ENCODE results near the gene SLC51A.
"Not testable (repeated sequence)": the region's sequence is repeated elsewhere in the genome, so short reads cannot be mapped to it uniquely, and the experiment has no call there.

SLC51A gene

DNA sequence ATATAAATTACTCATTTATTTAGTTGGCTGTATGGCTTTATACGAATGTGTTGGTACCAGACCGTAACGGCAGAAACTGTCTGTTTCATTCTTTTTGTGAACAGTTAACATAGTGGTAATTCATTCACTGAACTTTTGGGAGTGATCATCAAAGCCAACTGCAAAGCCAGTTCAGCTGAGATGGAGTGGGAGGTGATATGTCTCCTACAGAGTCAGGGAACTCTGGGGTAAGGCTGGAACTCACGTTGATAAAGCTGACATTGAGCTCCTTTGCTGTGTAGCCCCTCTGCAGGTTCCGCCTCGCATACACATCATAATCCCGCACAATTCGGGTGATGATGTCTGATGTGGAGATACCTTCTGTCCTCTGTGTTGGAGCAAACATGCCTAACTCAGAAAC, 25.4 kb downstream of the SLC51A start:
- no peak for DNase-seq (ENCODE audit: low read depth)

DNA sequence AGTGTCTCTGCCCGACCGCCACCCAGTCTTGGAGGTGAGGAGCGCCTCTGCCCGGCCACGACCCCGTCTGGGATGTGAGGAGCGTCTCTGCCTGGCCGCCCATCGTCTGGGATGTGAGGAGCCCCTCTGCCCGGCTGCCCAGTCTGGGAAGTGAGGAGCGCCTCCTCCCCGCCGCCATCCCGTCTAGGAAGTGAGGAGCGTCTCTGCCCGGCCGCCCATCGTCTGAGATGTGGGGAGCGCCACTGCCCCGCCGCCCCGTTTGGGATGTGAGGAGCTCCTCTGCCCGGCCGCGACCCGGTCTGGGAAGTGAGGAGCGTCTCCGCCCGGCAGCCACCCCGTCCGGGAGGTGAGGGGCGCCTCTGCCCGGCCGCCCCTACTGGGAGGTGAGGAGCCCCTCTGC, 27.8 kb downstream of the SLC51A start:
- not testable (repeated sequence) for DNase-seq (ENCODE audit: low read depth)

DNA sequence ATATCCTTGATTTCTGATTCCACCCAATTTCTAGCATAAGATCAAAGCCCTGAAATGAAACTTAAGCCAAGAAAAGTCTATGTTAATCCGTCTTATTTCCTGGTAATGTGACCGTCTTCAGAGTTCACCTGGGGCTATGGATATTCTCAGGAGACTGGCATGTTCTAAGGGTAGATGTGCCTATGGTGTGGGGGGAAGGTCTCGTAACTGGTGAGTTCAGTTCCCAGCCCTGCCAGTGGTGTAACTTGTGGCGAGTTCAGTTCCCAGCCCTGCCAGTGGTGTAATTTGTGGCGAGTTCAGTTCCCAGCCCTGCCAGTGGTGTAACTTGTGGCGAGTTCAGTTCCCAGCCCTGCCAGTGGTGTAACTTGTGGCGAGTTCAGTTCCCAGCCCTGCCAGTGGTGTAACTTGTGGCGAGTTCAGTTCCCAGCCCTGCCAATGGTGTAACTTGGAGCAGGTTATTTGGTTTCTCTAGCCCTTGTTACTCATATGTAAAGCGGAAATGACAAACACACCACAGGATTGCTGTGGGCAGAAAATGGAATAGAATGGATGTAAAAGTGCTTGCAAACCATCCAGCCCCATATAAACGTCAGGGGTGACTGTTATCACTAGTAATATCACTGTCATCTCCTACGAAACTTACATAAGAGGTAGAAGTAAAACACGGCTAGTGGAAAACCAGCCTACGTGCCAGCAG, 30.4 kb downstream of the SLC51A start:
- DNase-seq (ENCODE audit: low read depth) = no peak

DNA sequence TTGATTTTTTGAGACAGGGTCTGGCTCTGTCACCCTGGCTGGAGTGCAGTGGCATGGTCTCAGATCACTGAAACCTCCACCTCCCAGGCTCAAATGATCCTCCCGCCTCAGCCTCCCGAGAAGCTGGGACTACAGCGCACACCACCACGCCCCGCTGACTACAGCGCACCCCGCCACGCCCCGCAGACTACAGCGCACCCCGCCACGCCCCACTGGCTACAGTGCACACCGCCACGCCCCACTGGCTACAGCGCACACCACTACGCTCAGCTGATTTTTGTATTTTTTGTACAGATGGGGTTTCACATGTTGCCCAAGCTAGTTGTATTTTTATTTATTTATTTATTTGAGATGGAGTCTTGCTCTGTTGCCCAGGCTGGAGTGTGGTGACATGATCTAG, 35.6 kb downstream of the SLC51A start:
- DNase-seq (ENCODE audit: low read depth) = no peak

DNA sequence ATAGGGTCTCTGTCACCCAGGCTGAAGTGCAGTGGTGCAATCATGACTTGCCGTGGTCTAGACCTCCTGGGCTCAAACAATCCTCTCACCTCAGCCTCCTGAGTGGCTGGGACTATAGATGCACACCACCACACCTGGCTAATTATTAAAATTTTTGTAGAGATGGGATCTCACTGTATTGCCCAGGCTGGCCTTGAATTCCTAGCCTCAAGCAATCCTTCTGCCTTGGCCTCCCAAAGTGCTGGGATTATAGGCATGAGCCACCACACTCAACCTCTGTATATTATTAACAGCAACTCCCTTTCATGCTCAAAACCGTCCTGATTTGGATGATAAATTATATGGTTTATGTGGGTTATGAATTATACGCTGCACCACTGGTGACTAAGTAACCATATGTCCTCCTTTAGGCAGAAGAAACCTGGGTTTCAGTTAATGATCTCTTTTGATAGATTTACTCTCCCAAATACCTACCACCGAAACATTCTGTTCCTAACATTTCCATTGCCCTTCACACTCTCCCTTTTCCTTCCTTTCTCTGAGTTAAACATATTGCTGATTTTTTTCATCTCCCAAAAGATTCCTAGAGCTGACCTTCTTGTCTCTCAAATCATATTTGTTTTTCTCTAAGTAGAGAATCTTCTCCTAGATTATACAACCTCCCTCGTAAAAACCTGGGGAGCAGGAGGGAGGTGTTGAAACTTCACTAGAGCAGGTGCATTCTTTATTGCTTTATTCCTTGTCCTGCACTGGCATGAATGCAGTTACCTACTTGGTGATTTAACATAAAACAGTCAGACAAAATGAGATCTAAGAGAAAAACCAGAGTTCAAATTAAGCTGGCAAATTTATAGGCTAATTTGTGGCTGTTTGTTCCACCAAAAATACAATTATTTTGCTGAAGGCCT, 38.3 kb downstream of the SLC51A start:
- no peak for DNase-seq (ENCODE audit: low read depth)

DNA sequence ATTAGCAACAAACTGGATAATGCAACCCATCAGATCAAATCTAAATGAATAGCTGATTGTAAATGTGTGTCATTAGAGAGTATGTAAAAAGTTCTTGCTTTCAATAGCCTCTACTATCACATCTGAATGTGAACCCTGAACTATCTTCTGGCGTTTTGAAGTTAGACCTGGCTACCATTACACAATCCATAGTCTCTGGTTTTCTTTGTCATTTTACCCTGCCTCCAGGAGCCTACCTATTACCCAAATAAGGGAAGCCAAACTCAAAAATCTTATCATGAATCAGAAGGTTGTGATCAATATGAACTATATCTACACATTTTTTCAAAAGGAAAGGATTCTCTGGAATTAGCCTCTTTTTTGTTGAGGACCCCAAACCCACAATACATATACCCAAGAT, 39.4 kb downstream of the SLC51A start:
- no peak for DNase-seq (ENCODE audit: low read depth)

DNA sequence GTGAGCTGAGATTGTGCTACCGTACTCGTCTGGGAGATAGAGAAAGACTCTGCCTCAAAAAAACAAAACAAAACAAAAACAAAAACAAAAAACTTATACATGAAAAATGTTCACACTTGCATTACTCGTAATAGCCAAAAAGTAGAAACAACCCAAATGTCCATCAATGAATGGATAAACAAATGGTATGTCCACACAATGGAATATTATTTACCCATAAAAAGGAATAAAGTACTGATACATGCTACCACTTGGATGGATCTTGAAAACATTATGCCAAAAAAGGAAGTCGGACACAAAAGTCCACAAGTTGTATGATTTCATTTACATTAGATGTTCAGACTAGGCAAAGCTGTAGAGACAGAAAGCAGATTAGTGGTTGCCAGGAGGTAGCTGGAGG, 44.5 kb downstream of the SLC51A start:
- DNase-seq (ENCODE audit: low read depth) = no peak

DNA sequence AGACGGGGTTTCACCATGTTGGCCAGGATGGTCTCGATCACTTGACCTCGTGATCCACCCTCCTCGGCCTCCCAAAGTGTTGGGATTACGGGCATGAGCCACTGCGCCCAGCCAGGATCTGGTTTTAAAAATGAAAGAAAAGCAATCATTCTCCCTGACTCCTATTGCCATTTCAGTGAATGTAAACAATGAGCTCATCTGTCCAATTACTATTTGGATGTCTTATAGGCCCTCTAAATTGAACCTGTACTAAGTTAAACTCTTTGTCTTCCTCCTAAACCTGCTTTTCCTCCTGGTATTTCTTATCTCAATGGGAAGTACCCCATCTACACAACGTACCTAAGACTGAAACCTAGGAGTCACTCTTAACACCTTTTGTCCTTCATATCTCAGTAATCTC, 47.5 kb downstream of the SLC51A start:
- DNase-seq (ENCODE audit: low read depth) = no peak

DNA sequence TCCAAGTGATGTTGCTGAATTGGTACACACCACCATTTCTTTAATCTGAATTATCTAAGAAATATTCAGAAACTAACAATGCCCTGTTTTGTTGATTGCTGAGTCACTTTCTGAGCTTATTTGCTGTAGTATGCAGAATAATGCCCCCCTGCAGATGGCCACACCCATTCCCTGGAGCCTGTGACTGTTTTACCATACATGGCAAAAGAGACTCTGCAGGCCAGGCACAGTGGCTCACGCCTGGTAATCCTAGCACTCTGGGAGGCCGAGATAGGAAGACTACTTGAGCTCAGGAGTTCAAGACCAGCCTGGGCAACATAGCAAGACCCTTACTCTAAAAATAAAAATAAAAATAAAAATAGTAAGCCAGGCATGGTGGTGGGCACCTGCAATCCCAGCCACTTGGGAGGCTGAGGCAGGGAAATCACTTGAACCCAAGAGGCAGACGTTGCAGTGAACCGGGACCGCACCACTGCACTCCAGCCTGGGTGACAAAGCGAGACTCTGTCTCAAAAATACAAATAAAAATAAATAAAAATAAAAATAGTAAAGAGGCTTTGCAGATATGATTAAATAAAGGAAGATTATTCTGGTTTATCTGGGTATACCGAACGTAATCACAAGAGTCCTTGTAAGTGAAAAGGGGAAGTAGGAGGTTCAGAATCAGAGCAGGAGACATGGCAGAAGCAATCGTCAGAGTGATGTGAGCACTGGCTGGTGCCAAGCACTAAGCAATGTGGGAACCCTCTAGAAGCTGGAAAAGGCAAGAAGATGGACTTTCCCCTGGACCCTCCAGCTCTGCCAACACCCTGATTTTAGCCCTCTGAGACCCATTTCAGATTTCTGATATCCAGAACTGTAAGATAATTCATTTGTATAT, 52.2 kb downstream of the SLC51A start:
- no peak for DNase-seq (ENCODE audit: low read depth)

DNA sequence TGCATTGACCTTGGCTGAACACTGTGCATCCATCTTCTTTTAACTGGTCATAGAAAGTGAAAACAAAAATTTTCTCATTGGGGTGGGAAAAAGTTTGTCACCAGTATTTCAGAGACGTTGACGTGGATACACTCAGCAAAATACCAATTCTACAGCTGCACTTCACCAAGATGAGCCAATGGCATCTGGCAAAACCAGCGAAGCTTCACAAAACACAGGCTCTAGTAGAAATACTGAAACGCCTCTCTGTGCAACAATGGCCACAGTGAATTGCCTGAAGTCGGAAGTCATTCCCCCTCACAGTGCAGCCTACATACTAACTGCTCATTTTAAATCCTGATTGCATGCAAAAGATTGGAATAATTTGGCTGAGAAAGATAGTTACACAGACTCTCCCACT, 54.2 kb downstream of the SLC51A start:
- no peak for DNase-seq (ENCODE audit: low read depth)

DNA sequence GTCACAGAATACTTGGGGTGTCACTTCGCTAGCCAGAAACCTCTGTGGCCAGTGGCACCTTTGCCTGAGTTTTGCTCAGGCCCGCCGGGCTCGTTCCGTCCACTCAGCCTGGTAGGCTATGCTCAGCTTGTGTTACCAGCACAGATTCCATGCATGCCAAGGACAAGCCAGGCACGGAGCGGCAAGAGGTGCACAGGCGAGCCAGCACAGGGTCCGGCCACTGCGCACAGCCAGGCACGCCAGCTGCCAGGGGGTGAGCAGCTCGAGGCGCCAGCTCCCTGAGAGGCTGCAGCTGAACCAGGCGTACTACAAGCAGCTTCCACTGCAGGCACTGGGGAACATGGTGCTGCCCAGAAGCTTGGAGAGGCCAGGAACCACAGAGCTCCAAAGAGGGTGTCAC, 56.5 kb downstream of the SLC51A start:
- DNase-seq (ENCODE audit: low read depth) = no peak

DNA sequence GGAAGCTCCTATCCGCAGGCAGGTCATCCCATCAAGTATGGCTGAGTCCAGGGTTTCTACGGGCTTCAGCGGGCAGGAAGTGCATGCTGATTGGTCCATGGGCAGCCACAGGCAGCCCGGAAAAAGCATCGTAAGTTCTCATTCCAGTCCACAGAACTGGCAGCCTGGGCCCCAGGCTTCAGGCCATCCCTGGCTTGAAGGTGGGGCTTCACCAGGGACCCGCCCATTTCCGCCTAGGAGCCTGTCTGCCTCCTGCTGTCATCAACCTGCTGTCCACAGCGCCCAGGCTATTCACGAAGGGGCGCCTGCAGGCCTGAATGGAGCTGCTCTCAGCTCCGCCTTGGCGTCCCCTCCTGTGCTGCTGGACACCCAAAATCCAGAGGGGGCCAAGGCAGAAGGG, 57.3 kb downstream of the SLC51A start:
- no peak for DNase-seq (ENCODE audit: low read depth)

DNA sequence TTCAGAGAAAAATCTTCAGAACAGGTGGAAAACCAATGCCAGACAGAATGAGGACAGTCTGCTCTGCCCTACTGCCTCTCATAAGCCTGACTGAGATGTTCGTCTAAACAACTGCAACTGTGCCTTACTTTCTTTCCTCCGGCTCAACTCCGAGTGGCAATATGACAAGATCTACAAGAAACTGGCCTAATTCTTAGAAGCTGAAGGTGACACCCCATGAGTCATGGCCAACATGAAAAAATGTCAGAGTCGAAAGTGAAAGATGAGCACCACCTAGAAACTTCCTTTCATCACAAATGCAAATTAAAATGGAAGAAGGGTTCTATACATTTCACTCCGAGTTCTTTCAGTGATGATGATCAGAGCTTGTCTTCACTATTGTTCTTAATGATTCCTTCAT, 58.3 kb downstream of the SLC51A start:
- peak; percentile 18 for DNase-seq (ENCODE audit: low read depth)

DNA sequence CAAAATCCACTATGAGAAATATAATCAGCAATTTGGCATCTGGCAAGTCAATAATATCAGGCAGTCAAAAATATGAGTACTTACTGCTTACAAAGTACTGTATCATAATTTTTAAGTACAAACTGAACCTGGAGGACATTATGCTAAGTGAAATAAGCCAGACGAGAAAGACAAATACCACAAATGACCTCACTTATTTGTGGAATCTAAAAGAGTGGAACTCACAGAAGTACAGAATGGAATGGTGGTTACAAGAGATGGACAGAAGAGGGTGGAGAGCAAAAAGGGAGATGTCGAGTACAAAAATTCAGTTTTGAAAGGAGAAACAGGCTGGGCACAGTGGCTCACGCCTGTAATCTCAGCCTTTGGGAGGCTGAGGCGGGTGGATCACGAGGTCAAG, 58.8 kb downstream of the SLC51A start:
- no peak for DNase-seq (ENCODE audit: low read depth)

DNA sequence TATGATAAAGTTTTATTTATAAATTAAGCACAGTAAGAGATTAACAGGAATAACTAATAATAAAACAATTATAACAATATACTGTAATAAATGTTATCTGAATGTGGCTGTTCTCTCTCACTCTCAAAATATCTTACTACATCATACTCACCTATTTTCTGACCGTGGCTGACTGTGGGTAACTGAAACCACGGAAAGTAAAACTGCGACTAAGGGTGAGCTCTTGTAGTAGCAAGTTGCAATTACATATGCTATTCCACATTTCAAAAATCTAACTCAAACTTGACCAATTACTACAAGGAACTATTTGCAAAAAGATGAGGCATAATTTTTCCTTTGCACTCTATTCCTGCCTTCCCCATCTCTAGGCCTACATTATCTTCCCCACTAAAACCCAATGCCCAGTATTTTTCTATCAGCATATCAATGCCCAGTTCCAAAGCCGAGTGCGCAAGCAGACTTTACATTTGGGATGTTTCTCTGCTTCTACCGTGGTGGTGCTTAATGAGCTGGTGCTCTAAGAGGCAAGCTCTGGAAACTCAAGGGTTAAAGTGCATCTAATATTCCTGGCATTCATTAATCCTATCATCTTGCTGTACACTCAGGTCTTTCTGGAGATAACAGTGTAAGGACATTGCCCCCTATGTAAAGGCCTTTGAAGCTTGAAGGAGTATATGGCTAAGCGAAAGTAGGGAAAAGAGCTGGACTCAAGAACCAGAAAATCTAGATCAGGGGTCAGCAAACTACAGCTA, 64.5 kb downstream of the SLC51A start:
- no peak for DNase-seq (ENCODE audit: low read depth)

DNA sequence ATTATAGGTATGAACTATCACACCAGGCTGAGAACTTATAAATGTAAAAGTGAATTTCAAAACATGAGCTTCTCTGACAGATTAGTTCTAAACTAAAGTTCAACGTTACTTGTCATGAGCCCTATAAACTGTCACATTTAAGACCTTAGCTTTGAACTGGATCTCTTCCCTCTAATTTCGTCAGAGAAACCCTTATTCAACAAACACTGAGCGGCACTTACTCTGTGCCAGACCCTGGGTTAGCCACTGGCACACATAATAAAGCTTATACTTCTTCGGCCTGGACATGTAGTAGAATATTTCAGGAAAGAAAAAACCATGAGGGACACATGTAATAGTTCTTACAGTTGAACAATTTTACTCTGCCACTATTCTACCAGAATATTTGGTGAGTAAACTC, 65.6 kb downstream of the SLC51A start:
- no peak for DNase-seq (ENCODE audit: low read depth)
